Calu3 (cell line): Measurements from ENCODE around the gene CCDC146. TPM values are rescaled to one million over a fixed set of nuclear protein-coding genes. Genes with fewer than 3 reads are reported as not detected.
"Not testable (repeated sequence)": the region's sequence is repeated elsewhere in the genome, so short reads cannot be mapped to it uniquely, and the experiment has no call there.

Experiments used
- BruUV-seq: library from RNA; stranded (reverse); fragments of 400-500 nt; replicated peaks from 2 replicates; lab custom pipeline; 2021; lab: Mats Ljungman, UMichigan
- CTCF ChIA-PET: fragments of 300-600 bp; sonication (Branson Sonifier 250); formaldehyde crosslinking; loops from one replicate; lab custom pipeline; 2022; ENCODE audit warnings: antibody characterized with exemption; lab: Charles Lee
- DNase-seq: peaks from one replicate; pipeline ENCODE4 v3.0.0; 2022
- H3K27ac Mint-ChIP-seq: one replicate; pipeline ENCODE4 v1.8.0; 2022; ENCODE audit warnings: mixed read lengths; ENCODE audit not compliant: unreplicated experiment
- H3K27me3 Mint-ChIP-seq: one replicate; pipeline ENCODE4 v1.8.0; 2022; ENCODE audit warnings: mixed read lengths; ENCODE audit not compliant: unreplicated experiment
- H3K36me3 Mint-ChIP-seq: one replicate; pipeline ENCODE4 v1.8.0; 2022; ENCODE audit warnings: mild to moderate bottlenecking, moderate library complexity, mixed read lengths; ENCODE audit not compliant: insufficient read depth, unreplicated experiment
- H3K4me1 Mint-ChIP-seq: one replicate; pipeline ENCODE4 v1.8.0; 2022; ENCODE audit warnings: mild to moderate bottlenecking, low read depth, mixed read lengths; ENCODE audit not compliant: unreplicated experiment
- H3K4me3 Mint-ChIP-seq: one replicate; pipeline ENCODE4 v1.8.0; 2022; ENCODE audit warnings: mild to moderate bottlenecking, low read depth, moderate library complexity, mixed read lengths; ENCODE audit not compliant: unreplicated experiment
- H3K9me3 Mint-ChIP-seq: one replicate; pipeline ENCODE4 v1.8.0; 2022; ENCODE audit warnings: low read depth, mixed read lengths; ENCODE audit not compliant: unreplicated experiment
- intact Hi-C: fragments of 100-400 bp; cut with micrococcal nuclease; formaldehyde crosslinking; loops from one replicate; pipeline ENCODE4 v1.10.0; 2022; ENCODE audit not compliant: unreplicated experiment
- total RNA-seq: library from RNA; stranded (reverse); gene quantifications from 2 replicates; pipeline ENCODE4 v1.2.3, GENCODE V29; 2022

The CCDC146 gene
- total RNA-seq, 1 experiment from 2014 or later, result 8.8 TPM

DNA sequence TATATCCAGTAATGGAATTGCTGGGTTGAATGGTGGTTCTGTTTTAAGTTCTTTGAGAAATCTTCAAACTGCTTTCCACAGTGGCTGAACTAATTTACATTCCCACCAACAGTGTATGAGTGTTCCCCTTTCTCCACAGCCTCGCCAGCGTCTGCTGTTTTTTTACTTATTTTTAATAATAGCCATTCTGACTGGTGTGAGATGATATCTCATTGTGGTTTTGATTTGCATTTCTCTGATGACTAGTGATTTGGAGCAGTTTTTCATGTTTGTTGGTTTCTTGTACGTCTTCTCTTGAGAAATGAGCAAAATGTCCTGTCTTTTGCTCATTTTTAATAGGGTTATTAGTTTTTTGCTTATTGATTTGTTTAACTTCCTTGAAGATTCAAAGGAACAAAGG lies 21.9 kb upstream of the CCDC146 start:
- H3K9me3 Mint-ChIP-seq, H3K27ac Mint-ChIP-seq, CTCF ChIA-PET, intact Hi-C loops, H3K4me1 Mint-ChIP-seq, H3K27me3 Mint-ChIP-seq, H3K36me3 Mint-ChIP-seq, DNase-seq, BruUV-seq, H3K4me3 Mint-ChIP-seq: not testable (repeated sequence)

DNA sequence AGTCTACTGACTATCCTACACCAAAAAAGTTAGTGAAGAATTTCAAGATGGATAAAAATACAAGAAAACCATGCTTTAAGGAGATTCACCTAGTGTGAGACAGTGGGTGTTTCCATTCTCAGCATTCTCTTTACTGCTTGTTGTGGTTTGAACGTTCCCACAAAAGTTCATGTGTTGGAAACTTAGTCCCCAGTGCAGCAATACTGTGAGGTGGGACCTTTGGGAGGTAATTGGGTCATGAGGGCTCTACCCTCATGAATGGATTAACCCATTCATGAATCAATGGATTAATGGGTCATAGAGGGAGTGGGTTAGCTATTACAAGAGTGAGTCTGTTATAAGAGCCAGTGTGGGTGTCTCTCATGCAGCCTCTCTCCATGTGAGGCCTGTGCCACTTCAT lies 21.2 kb upstream of the CCDC146 start:
- CTCF ChIA-PET, BruUV-seq, intact Hi-C loops, H3K9me3 Mint-ChIP-seq, H3K27ac Mint-ChIP-seq, H3K4me3 Mint-ChIP-seq, H3K27me3 Mint-ChIP-seq, H3K36me3 Mint-ChIP-seq, DNase-seq, H3K4me1 Mint-ChIP-seq: not testable (repeated sequence)

DNA sequence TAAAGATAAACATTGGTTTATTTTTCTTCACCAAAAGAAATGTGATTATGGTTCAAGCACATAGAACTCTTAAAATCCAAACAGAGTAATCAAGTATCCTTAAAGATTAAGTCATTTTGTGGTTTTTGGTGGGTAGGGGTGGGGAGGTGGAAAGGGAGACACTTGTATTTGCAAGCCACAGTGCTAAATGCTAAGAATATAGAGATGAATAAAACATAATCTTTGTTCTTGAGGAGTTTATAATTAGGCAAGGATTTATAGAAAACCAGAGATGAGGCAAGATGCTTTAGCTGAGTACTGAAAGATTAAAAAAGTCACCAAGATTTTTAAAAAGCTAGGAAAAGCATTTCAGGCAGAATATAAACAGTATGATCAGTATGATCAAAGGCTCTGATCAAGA lies 19.7 kb upstream of the CCDC146 start:
- intact Hi-C loops, H3K4me3 Mint-ChIP-seq, BruUV-seq, CTCF ChIA-PET, H3K9me3 Mint-ChIP-seq, DNase-seq, H3K36me3 Mint-ChIP-seq, H3K27ac Mint-ChIP-seq, H3K4me1 Mint-ChIP-seq, H3K27me3 Mint-ChIP-seq: not testable (repeated sequence)

DNA sequence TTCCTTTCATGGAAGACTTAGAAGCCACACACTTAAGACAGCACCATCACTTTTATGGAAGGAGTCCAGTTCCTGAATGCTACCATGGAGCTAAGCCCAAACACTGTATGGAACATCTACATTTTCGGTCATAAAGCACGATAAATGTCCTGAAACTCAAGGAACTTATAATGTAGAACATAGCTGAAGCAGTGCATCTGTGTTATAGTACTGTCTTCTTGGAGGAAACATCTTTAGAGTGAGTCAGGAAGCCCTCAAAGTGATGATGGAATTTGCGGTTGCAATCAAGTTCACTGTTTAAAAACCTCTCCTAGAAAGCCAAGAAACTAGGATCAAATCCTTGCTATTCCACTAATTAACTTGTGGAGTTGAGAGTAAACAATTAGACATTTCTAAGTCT lies 16.5 kb upstream of the CCDC146 start:
- intact Hi-C loops, H3K27me3 Mint-ChIP-seq, DNase-seq, H3K4me3 Mint-ChIP-seq, BruUV-seq, H3K4me1 Mint-ChIP-seq, CTCF ChIA-PET, H3K36me3 Mint-ChIP-seq, H3K9me3 Mint-ChIP-seq, H3K27ac Mint-ChIP-seq: not testable (repeated sequence)

DNA sequence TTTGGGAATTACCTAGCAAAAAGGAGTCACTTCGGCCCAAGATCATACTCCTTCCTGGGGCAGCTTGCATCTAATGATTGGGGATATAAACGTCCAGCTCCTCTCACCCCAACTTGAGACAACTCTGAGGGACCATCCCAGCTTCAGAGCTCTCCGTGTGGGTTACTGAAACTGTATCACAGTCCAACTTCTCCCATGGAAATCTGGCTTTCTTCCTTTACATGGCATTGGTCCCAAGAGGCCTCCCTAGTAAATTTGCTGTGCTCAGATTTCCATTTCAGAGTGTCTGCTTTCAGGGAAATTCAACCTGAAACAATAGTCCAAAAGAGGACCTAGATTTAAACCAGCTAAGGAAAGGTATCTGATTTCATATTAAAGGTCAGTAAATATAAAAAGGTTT lies 14.8 kb upstream of the CCDC146 start:
- H3K27ac Mint-ChIP-seq, H3K4me3 Mint-ChIP-seq, H3K27me3 Mint-ChIP-seq, H3K36me3 Mint-ChIP-seq, H3K4me1 Mint-ChIP-seq, H3K9me3 Mint-ChIP-seq, CTCF ChIA-PET, BruUV-seq, DNase-seq, intact Hi-C loops: not testable (repeated sequence)

DNA sequence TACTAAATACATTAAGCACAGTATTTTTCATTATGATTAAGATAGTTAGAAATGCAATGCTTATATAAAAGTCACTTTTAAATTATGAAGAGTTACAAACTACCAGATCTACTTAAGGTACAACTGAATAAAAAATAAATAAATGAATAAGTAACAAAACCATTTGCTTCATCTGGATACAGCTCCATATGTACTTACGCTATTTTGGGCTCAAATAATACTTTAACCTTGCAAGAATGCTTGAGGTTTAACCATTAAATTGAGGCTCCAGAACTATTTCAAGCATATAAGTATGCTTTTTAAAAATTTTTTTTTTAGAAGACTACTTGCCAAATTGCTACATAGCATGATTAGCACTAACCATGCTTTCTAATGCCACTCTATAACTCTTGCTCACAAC lies 14.1 kb upstream of the CCDC146 start:
- H3K9me3 Mint-ChIP-seq, CTCF ChIA-PET, H3K36me3 Mint-ChIP-seq, H3K4me1 Mint-ChIP-seq, intact Hi-C loops, H3K4me3 Mint-ChIP-seq, DNase-seq, H3K27me3 Mint-ChIP-seq, BruUV-seq, H3K27ac Mint-ChIP-seq: not testable (repeated sequence)

DNA sequence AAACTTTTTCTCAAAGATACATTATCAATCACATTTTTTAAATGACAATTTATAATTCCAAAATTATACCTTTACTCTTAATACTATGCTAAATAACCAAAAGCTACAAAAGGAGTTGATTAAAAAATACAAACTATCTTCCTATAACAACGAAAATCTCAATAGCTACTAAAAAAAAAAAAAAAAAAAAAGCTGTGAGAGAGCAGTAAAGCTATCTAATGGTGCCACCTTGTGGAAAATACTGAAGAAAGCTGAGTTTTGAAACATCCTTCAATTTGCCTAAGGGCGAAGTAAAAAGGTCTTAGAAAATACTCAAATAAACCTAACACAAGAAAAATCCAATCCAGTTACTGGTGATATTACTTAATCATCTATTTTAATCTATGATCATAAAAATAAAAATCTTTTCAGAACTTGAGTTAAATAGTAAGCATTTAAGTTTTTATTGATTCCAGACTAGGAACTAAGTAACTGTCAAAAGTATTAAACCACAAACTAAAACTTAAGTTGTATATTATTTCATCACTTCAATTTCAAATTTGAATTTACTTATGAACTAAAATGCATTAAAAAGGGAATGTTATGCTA lies 9.6 kb upstream of the CCDC146 start:
- H3K9me3 Mint-ChIP-seq, H3K27ac Mint-ChIP-seq, BruUV-seq, intact Hi-C loops, DNase-seq, H3K4me3 Mint-ChIP-seq, H3K4me1 Mint-ChIP-seq, H3K27me3 Mint-ChIP-seq, H3K36me3 Mint-ChIP-seq: not testable (repeated sequence)
- CTCF ChIA-PET, result interaction anchor here (0.6 kb wide), 1 partner anchor 689 kb away, joined by 5 read pairs; no protein-coding TSS in a partner anchor

DNA sequence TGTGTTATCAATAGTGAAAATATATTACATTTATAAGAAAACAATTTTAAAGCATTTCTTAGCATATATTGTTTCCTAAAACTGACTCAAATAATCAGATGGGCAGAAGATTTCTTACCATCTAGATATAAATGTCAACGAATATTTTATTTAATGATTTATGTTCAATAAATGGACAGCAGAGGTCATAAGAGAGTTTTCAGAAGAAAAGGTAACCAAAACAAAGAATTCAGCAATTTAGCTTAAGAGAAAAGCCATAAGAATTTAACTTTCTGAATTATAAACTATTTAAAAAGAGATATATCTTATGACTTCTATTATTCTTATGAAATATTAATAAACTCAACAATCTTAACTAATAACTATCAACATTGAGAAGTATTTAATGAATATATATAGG lies 3.1 kb downstream of the CCDC146 start:
- CTCF ChIA-PET, result not testable (repeated sequence)

DNA sequence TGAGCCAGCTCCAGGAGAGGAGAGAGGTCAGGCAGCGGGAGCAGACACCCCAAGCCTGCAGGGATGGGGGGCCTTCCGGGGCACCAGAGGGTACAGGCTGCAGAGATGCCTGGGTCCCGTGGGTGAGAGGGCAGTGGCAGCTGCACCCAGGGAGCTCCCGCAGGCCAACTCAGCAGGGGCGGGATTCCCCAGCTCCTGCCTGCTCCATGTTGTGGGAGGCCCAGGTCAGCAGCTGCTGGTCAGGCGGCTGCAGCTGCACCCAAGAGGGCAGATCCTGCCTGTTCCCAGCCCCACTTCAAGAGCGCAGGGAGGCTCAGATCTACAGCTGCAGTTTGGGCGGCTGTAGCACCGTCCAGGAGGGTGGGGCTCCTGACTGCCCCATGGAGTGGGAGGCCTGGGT lies 4.6 kb downstream of the CCDC146 start:
- DNase-seq, H3K27ac Mint-ChIP-seq, BruUV-seq, intact Hi-C loops, CTCF ChIA-PET, H3K9me3 Mint-ChIP-seq, H3K36me3 Mint-ChIP-seq, H3K27me3 Mint-ChIP-seq, H3K4me1 Mint-ChIP-seq, H3K4me3 Mint-ChIP-seq: not testable (repeated sequence)

More for the DNA sequence above, 3.1 kb downstream of the CCDC146 start:
- H3K4me3 Mint-ChIP-seq, DNase-seq, BruUV-seq, H3K27ac Mint-ChIP-seq, H3K27me3 Mint-ChIP-seq, H3K4me1 Mint-ChIP-seq, H3K9me3 Mint-ChIP-seq: not testable (repeated sequence)
- H3K36me3 Mint-ChIP-seq, result peaks cover 12% of the 10 kb centered on the region
- intact Hi-C loops, result loop anchor here (2.0 kb wide), 1 partner anchor 121 kb away; no protein-coding TSS in a partner anchor

DNA sequence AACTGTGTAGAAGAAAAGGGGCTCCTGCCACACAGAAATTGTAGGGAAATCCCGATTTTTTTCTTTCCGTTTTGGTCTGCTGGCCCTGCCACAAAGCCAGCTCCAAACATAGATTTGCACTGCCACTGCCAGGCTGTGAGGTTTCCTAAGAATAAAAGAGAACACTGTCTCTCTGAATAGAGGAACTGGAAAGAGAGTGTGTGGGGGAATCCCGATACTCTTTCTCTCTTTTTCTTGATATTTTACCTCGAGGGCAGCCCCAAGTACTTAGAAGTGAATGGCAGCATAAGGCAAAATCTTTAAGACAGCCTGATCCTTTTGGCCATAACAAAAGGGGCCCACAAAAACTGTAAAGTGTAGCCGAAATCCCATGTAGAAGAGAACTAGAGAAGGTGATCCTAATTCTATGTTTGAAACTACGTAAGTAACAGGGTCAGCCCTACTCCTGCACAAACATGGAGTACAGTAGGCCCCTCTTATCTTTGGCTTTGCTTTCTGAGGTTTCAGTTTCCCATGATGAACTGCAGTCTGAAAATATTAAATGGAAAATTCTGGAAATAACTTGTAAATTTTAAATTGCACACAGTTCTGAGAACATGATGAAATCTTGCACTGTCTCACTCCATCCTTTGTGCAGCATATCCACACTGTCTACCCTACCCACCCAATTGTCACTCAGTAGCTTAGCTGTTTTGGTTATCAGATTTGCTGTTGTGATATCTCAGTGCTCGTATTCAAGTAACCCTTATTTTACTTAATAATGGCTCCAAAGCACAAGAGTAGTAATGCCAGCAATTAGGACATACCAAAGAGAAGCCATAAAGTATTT lies 6.4 kb downstream of the CCDC146 start:
- CTCF ChIA-PET, DNase-seq, H3K4me3 Mint-ChIP-seq, BruUV-seq, H3K27ac Mint-ChIP-seq, H3K36me3 Mint-ChIP-seq, intact Hi-C loops, H3K9me3 Mint-ChIP-seq, H3K4me1 Mint-ChIP-seq, H3K27me3 Mint-ChIP-seq: not testable (repeated sequence)
